B cell (primary cell): ENCODE measurements around the gene XPO6. TPM values are rescaled to one million over a fixed set of nuclear protein-coding genes. Genes with fewer than 3 reads are reported as not detected.

Experiments
- ATAC-seq: fragments of 200-7000 bp; cut with Tn5 transposase; one replicate; pipeline ENCODE4 v1.10.0; 2021; ENCODE audit warnings: low read depth, mild to moderate bottlenecking, moderate number of reproducible peaks, moderate library complexity
- CTCF ChIA-PET: fragments of 350-600 bp; sonication (Branson Sonifier 250); formaldehyde crosslinking; loops from one replicate; lab custom pipeline; 2021; ENCODE audit warnings: antibody characterized with exemption, inconsistent platforms; lab: Charles Lee
- POLR2A ChIA-PET: fragments of 350-600 bp; sonication (Branson Sonifier 250); formaldehyde crosslinking; loops from one replicate; lab custom pipeline; 2021; ENCODE audit warnings: antibody characterized with exemption; lab: Charles Lee
- DNase-seq: peaks from one replicate; pipeline ENCODE4 v3.0.0; 2013
- H2AFZ ChIP-seq: 2 replicates; pipeline ENCODE4 v1.6.1; 2012; ENCODE audit warnings: mild to moderate bottlenecking, low read depth, low read length; ENCODE audit not compliant: insufficient read depth, poor library complexity, severe bottlenecking
- H3K27ac ChIP-seq, 2 donors: 1 replicate in 1 of 2; 2 replicates in 1 of 2; pipeline ENCODE4 v1.5.1; 2012 to 2013; ENCODE audit warnings: low read length in 2 of 2, mild to moderate bottlenecking in 2 of 2, moderate library complexity in 1 of 2
- H3K27me3 ChIP-seq, 4 experiments: fragments of 200-600 bp in 1 of 4; sonication (generic) in 1 of 4; replicated peaks in 1 of 4; 1 replicate in 2 of 4; 2 replicates in 2 of 4; pipeline versions ENCODE4 v1.6.1 to v1.7.0; 2013 to 2016; ENCODE audit warnings: low read length in 3 of 4, mild to moderate bottlenecking in 2 of 4, mixed read lengths in 1 of 4, moderate library complexity in 1 of 4; ENCODE audit not compliant: insufficient read depth in 4 of 4, control insufficient read depth in 3 of 4; ENCODE audit errors: control extremely low read depth in 1 of 4
- H3K36me3 ChIP-seq, 2 experiments: replicated peaks in 1 of 2; 1 replicate in 1 of 2; 2 replicates in 1 of 2; pipeline versions ENCODE4 v1.6.1 to v1.7.1; 2013; ENCODE audit warnings: low read length in 1 of 2; ENCODE audit not compliant: insufficient read depth in 2 of 2, control insufficient read depth in 1 of 2; ENCODE audit errors: control extremely low read depth in 1 of 2, extremely low read depth in 1 of 2
- H3K4me1 ChIP-seq, 2 donors: fragments of 200-600 bp in 1 of 2; sonication (generic) in 1 of 2; 1 replicate in 1 of 2; 2 replicates in 1 of 2; pipeline versions ENCODE4 v1.5.1 to v1.6.1; 2013 to 2017; ENCODE audit warnings: low read length in 2 of 2; ENCODE audit not compliant: control insufficient read depth in 2 of 2, insufficient read depth in 2 of 2
- H3K4me2 ChIP-seq: replicated peaks from 2 replicates; pipeline ENCODE3; 2012; ENCODE audit warnings: mild to moderate bottlenecking, low read depth, low read length; ENCODE audit not compliant: poor library complexity, severe bottlenecking
- H3K4me3 ChIP-seq, 5 experiments: fragments of 200-600 bp in 1 of 5; sonication (generic) in 1 of 5; 1 replicate in 3 of 5; 2 replicates in 2 of 5; pipeline versions ENCODE4 v1.5.1 to v1.7.0; 2011 to 2016; ENCODE audit warnings: low read length in 4 of 5, mild to moderate bottlenecking in 4 of 5, low read depth in 2 of 5, control low read depth in 1 of 5, moderate library complexity in 1 of 5; ENCODE audit not compliant: insufficient read depth in 1 of 5; ENCODE audit errors: control extremely low read depth in 1 of 5, extremely low read depth in 1 of 5
- H3K79me2 ChIP-seq: fragments of 200-600 bp; sonication (generic); one replicate; pipeline ENCODE4 v1.6.0; 2016; ENCODE audit warnings: low read length; ENCODE audit not compliant: control insufficient read depth, insufficient read depth
- H3K9ac ChIP-seq: fragments of 200-600 bp; sonication (generic); 2 replicates; pipeline ENCODE4 v1.6.1; 2017; ENCODE audit warnings: mild to moderate bottlenecking, low read length, moderate library complexity
- H3K9me3 ChIP-seq, 3 donors: one replicate each; pipeline versions ENCODE4 v1.6.1 to v1.7.1; 2013; ENCODE audit warnings: low read length in 2 of 3; ENCODE audit not compliant: control insufficient read depth in 2 of 3, insufficient read depth in 1 of 3; ENCODE audit errors: control extremely low read depth in 1 of 3
- H4K20me1 ChIP-seq: 2 replicates; pipeline ENCODE4 v1.6.0; 2012; ENCODE audit warnings: mild to moderate bottlenecking, low read length; ENCODE audit not compliant: insufficient read depth, control insufficient read depth, poor library complexity, severe bottlenecking
- H3K27ac Mint-ChIP-seq: one replicate; pipeline ENCODE4 v1.8.0; 2021; ENCODE audit warnings: mixed read lengths
- H3K27me3 Mint-ChIP-seq: one replicate; pipeline ENCODE4 v1.8.0; 2021; ENCODE audit warnings: mixed read lengths
- H3K4me1 Mint-ChIP-seq: one replicate; pipeline ENCODE4 v1.8.0; 2021; ENCODE audit warnings: mixed read lengths
- H3K4me3 Mint-ChIP-seq: one replicate; pipeline ENCODE4 v1.8.0; 2021; ENCODE audit warnings: mixed read lengths
- H3K9me3 Mint-ChIP-seq: one replicate; pipeline ENCODE4 v1.8.0; 2022; ENCODE audit warnings: mixed read lengths; ENCODE audit not compliant: insufficient read depth
- EZH2 ChIP-seq: IDR thresholded peaks from 2 replicates; pipeline ENCODE4 v1.6.1; 2012; ENCODE audit warnings: borderline replicate concordance, low read depth, mild to moderate bottlenecking, moderate library complexity, low read length; ENCODE audit not compliant: insufficient read depth, poor library complexity, severe bottlenecking
- WGBS: methylation state at CpG from one replicate; pipeline ENCODE4 v1.1.5; 2013; ENCODE audit warnings: missing lambda C conversion rate; ENCODE audit not compliant: insufficient coverage; 5-methylcytosine and 5-hydroxymethylcytosine counted together
- intact Hi-C: fragments of 100-400 bp; cut with micrococcal nuclease; formaldehyde crosslinking; loops from one replicate; pipeline ENCODE4 v1.10.0; 2022
- polyA plus RNA-seq: library from polyadenylated mRNA; depleted of rRNA; stranded (reverse); fragments of >200 nt; gene quantifications from 2 replicates; pipeline ENCODE4 v1.2.3, GENCODE V29; 2012
- total RNA-seq, 2 donors: library from RNA; stranded (reverse); fragments of 120-200 nt in 1 of 2; gene quantifications; 1 replicate in 1 of 2; 2 replicates in 1 of 2; pipeline versions ENCODE4 v1.2.3 to v1.2.4, GENCODE V29; 2013 to 2022
- TF ChIP-seq, protein P1 (sequence below): fragments of 200-600 bp; IDR thresholded peaks from one replicate; pipeline ENCODE4 v1.8.0; 2022; ENCODE audit warnings: antibody characterized with exemption, mild to moderate bottlenecking

XPO6 gene
- total and polyA plus RNA-seq, 2 donors (not counting 1 experiment from before 2014, with no cell fraction given) = 259 to 303 TPM

DNA sequence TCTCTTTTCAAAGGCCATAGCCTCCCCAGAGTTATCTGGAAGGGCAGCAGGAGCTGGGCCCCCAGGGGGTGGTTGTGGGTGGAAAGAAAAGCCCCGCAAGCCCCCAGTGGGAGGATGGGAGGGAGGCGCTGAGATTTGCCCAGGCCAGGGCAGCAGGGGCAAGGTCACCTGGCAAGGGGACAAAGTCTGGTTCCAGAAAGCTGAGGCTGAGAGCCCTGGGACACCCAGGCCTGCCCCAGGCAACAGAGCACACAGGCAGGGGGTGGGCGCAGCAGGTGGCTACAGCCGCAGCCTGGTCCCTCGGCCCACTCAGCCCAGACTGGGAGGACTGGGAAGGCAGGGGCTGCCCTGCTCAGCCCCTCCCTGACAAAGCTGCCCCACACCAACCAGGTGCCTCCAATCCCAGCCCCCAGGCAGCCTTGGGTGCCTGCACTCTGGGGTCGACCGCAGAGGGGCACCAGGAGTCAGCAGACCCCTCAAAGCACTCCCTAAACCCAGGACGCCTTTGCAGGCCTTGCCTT lies 124.6 kb downstream of the XPO6 start:
- Histone ChIP-seq H3K27me3 (no peaks in the 10 kb centered on the region), H3K9ac (no peak overlapping the region), H2AFZ (no peak overlapping the region), H3K79me2 (no peaks in the 10 kb centered on the region), H3K4me3 (no peak overlapping the region), H3K4me1 (no peaks in the 10 kb centered on the region), H3K27ac (no peak overlapping the region), H4K20me1 (peaks cover 7% of the 10 kb centered on the region), H3K9me3 (no peaks in the 10 kb centered on the region), H3K36me3 (no peaks in the 10 kb centered on the region), H3K4me2 (no peak overlapping the region)
- no peak for TF ChIP-seq EZH2
- TF ChIP-seq, protein P1, sequence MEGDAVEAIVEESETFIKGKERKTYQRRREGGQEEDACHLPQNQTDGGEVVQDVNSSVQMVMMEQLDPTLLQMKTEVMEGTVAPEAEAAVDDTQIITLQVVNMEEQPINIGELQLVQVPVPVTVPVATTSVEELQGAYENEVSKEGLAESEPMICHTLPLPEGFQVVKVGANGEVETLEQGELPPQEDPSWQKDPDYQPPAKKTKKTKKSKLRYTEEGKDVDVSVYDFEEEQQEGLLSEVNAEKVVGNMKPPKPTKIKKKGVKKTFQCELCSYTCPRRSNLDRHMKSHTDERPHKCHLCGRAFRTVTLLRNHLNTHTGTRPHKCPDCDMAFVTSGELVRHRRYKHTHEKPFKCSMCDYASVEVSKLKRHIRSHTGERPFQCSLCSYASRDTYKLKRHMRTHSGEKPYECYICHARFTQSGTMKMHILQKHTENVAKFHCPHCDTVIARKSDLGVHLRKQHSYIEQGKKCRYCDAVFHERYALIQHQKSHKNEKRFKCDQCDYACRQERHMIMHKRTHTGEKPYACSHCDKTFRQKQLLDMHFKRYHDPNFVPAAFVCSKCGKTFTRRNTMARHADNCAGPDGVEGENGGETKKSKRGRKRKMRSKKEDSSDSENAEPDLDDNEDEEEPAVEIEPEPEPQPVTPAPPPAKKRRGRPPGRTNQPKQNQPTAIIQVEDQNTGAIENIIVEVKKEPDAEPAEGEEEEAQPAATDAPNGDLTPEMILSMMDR = no peak
- no peaks in the 10 kb centered on the region for H3K27me3 Mint-ChIP-seq
- H3K9me3 Mint-ChIP-seq = no peaks in the 10 kb centered on the region
- no peak overlapping the region for H3K27ac Mint-ChIP-seq
- no peak overlapping the region for H3K4me3 Mint-ChIP-seq
- H3K4me1 Mint-ChIP-seq = peaks cover 2% of the 10 kb centered on the region
- WGBS = 90% methylated on average over 8 of the region's 8 CpGs
- POLR2A ChIA-PET = no interaction called here
- CTCF ChIA-PET = interaction anchor here (0.5 to 1.4 kb wide), 2 partner anchors 126 to 131 kb away, joined by 3 to 4 read pairs; no protein-coding TSS in a partner anchor
- ATAC-seq = no peak
- DNase-seq = no peak
- intact Hi-C loops = no loop called here

DNA sequence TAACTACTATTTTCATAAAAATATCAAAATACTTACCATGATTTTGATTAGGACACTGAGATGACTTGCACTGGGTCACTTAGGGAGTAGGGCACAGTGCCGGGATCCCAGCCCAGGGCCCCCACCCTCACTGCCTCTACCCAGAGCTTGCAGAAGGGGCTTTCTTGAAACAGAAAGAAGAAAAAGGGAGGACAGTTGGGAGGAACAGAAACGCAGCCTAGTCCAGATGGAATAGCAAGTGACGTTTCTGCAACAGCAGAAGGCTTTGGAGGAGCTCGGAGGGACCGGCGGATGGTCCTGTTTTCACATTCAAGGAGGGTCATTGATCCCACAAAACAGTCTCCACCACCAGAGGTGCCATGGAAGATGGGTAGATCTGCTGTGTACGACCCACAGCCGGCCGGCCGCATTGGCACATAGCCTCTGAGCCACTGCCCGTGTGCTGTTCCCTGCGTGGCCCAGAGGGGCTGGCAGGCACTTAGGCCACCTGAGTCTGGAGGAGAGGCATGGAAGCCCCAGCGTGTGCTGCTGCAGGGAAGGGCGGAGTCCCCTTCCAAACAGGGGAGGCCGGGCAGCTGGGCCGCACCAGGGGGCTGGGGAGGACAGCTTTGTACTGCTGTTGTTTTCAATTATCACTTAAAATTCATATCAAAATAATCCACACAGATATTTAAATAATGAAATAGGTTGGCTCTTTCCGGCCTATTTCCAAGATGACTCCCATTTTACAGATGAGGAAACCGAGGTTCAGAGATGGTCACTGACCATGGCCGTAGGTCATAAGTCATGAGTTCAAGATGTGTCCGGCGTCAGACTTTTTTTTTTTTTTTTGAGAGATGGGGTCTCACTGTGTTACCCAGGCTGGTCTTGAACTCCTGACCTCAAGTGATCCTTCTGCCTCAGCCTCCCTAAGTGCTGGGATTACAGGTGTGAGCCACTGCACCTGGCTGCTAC lies 125.3 kb downstream of the XPO6 start:
- H3K79me2 ChIP-seq = no peaks in the 10 kb centered on the region
- POLR2A ChIA-PET = no interaction called here
- H3K9me3 ChIP-seq = no peaks in the 10 kb centered on the region
- no peak overlapping the region for H3K27ac ChIP-seq
- H3K27me3 ChIP-seq = no peaks in the 10 kb centered on the region
- DNase-seq (no peak), ATAC-seq (no peak)
- H4K20me1 ChIP-seq = peaks cover 7% of the 10 kb centered on the region
- intact Hi-C loops = no loop called here
- TF ChIP-seq, protein P1 = no peak
- TF ChIP-seq EZH2 = no peak
- no peaks in the 10 kb centered on the region for H3K4me1 ChIP-seq
- no peaks in the 10 kb centered on the region for H3K36me3 ChIP-seq
- H3K27me3 Mint-ChIP-seq = no peaks in the 10 kb centered on the region
- H3K4me3 Mint-ChIP-seq = no peak overlapping the region
- no peak overlapping the region for H3K9ac ChIP-seq
- no peak overlapping the region for H2AFZ ChIP-seq
- no peak overlapping the region for H3K27ac Mint-ChIP-seq
- H3K9me3 Mint-ChIP-seq = no peaks in the 10 kb centered on the region
- peaks cover 2% of the 10 kb centered on the region for H3K4me1 Mint-ChIP-seq
- CTCF ChIA-PET = interaction anchor here (1.6 kb wide), 1 partner anchor 14 kb away, joined by 3 read pairs; no protein-coding TSS in a partner anchor
- no peak overlapping the region for H3K4me2 ChIP-seq
- no peak overlapping the region for H3K4me3 ChIP-seq
- 83% methylated on average over 12 of the region's 21 CpGs for WGBS
